ENCODE data around the gene CRYGA.
A peak's percentile ranks its signal among the peaks of the same experiment; 100 is the strongest.

CRYGA gene

GRCh38 chr2:208163489-208163888 lies at the start of gene CRYGA:
Gene CRYGA, minus strand, starts transcription at chr2:208163589. Its CDS starts 33 bp downstream, at chr2:208163556.
- no peak for DNase-seq (ENCODE audit: low read depth)

- no peak for DNase-seq (ENCODE audit: low read depth)
Observed at GRCh38 chr2:208210688-208211451, 47.5 kb upstream of the CRYGA start.

- DNase-seq (ENCODE audit: low read depth) = no peak
Observed at GRCh38 chr2:208208335-208209085, 45.1 kb upstream of the CRYGA start.

GRCh38 chr2:208207769-208208168 lies 44.4 kb upstream of the CRYGA start:
- DNase-seq (ENCODE audit: low read depth) = no peak

- no peak for DNase-seq (ENCODE audit: low read depth)
Observed at GRCh38 chr2:208204166-208204565, 40.8 kb upstream of the CRYGA start.

GRCh38 chr2:208195531-208195930 lies 32.1 kb upstream of the CRYGA start:
- DNase-seq (ENCODE audit: low read depth) = no peak

GRCh38 chr2:208192611-208193236 lies 29.3 kb upstream of the CRYGA start:
- DNase-seq (ENCODE audit: low read depth) = no peak

- no peak for DNase-seq (ENCODE audit: low read depth)
Observed at GRCh38 chr2:208189810-208190503, 26.6 kb upstream of the CRYGA start, which contains the start of gene C2orf80. Gene C2orf80, minus strand, starts transcription at chr2:208190030. Its CDS starts 3,044 bp downstream, at chr2:208186986.

- no peak for DNase-seq (ENCODE audit: low read depth)
Observed at GRCh38 chr2:208189069-208189809, 25.9 kb upstream of the CRYGA start.

GRCh38 chr2:208186893-208187292 lies 23.5 kb upstream of the CRYGA start:
- DNase-seq (ENCODE audit: low read depth) = no peak

GRCh38 chr2:208186465-208186864 lies 23.1 kb upstream of the CRYGA start:
- DNase-seq (ENCODE audit: low read depth) = no peak

- DNase-seq (ENCODE audit: low read depth) = no peak
Observed at GRCh38 chr2:208183972-208184705, 20.8 kb upstream of the CRYGA start.

GRCh38 chr2:208183526-208183925 lies 20.1 kb upstream of the CRYGA start:
- DNase-seq (ENCODE audit: low read depth) = no peak

- no peak for DNase-seq (ENCODE audit: low read depth)
Observed at GRCh38 chr2:208182835-208183234, 19.4 kb upstream of the CRYGA start.

GRCh38 chr2:208179028-208179609 lies 15.7 kb upstream of the CRYGA start:
- no peak for DNase-seq (ENCODE audit: low read depth)

GRCh38 chr2:208175840-208176153 lies 12.4 kb upstream of the CRYGA start:
- DNase-seq (ENCODE audit: low read depth) = no peak

- peak; percentile 41 for DNase-seq (ENCODE audit: low read depth)
Observed at GRCh38 chr2:208175069-208175839, 11.9 kb upstream of the CRYGA start.

GRCh38 chr2:208174144-208174543 lies 10.8 kb upstream of the CRYGA start:
- DNase-seq (ENCODE audit: low read depth) = no peak

- no peak for DNase-seq (ENCODE audit: low read depth)
Observed at GRCh38 chr2:208172125-208172524, 8.7 kb upstream of the CRYGA start.

All from non-pigmented ciliary epithelial cell (primary cell).